Suprapubic skin (tissue), 4 donors: Measurements from ENCODE around the gene KRTAP4-11.
"Not testable (repeated sequence)": the region's sequence is repeated elsewhere in the genome, so short reads cannot be mapped to it uniquely, and the experiment has no call there.

Source experiments
- POLR2A ChIP-seq, 2 donors: fragments of 450-650 bp; IDR thresholded peaks; one replicate each; pipeline ENCODE4 v1.6.1; 2017; ENCODE audit warnings: antibody characterized with exemption in 2 of 2, mild to moderate bottlenecking in 2 of 2, moderate library complexity in 2 of 2
- POLR2AphosphoS5 ChIP-seq, 3 donors: sonication (generic); formaldehyde crosslinking; IDR thresholded peaks; one replicate each; pipeline ENCODE4 v1.6.1; 2017; ENCODE audit warnings: antibody characterized with exemption in 3 of 3
- TF ChIP-seq, protein P1 (sequence below), 2 donors: fragments of 200-600 bp in 1 of 2; fragments of 450-650 bp in 1 of 2; sonication (generic) in 1 of 2; IDR thresholded peaks; one replicate each; pipeline ENCODE4 v1.5.1; 2016 to 2019; ENCODE audit warnings: antibody characterized with exemption in 2 of 2, mild to moderate bottlenecking in 1 of 2, moderate library complexity in 1 of 2

GRCh38 chr17:41119696-41120690, 1.8 kb upstream of the KRTAP4-11 start:
- TF ChIP-seq, protein P1, sequence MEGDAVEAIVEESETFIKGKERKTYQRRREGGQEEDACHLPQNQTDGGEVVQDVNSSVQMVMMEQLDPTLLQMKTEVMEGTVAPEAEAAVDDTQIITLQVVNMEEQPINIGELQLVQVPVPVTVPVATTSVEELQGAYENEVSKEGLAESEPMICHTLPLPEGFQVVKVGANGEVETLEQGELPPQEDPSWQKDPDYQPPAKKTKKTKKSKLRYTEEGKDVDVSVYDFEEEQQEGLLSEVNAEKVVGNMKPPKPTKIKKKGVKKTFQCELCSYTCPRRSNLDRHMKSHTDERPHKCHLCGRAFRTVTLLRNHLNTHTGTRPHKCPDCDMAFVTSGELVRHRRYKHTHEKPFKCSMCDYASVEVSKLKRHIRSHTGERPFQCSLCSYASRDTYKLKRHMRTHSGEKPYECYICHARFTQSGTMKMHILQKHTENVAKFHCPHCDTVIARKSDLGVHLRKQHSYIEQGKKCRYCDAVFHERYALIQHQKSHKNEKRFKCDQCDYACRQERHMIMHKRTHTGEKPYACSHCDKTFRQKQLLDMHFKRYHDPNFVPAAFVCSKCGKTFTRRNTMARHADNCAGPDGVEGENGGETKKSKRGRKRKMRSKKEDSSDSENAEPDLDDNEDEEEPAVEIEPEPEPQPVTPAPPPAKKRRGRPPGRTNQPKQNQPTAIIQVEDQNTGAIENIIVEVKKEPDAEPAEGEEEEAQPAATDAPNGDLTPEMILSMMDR (IDR thresholded peaks at IDR 0.05) = not testable (repeated sequence)
- not testable (repeated sequence) for TF ChIP-seq POLR2A, POLR2AphosphoS5 (IDR thresholded peaks at IDR 0.05)
